Mesendoderm (in vitro differentiated cells): ENCODE data around the gene GPR17.

Experiments used
- DNase-seq: peaks from one replicate; pipeline ENCODE4 v3.0.0; 2013
- H2AK5ac ChIP-seq: 2 replicates; pipeline ENCODE4 v1.6.1; 2013; ENCODE audit warnings: low read length, inconsistent platforms
- H2BK120ac ChIP-seq: 2 replicates; pipeline ENCODE4 v1.6.1; 2013; ENCODE audit warnings: low read depth, mild to moderate bottlenecking, low read length, moderate library complexity, mixed read lengths
- H2BK15ac ChIP-seq: replicated peaks from 2 replicates; pipeline ENCODE4 v1.6.1; 2013; ENCODE audit warnings: low read depth, mild to moderate bottlenecking, moderate library complexity
- H2BK5ac ChIP-seq: 2 replicates; pipeline ENCODE4 v1.6.1; 2013; ENCODE audit warnings: low read length, inconsistent platforms
- H3K18ac ChIP-seq: 2 replicates; pipeline ENCODE4 v1.6.1; 2013; ENCODE audit warnings: mild to moderate bottlenecking, low read length, mixed read lengths
- H3K23ac ChIP-seq: one replicate; pipeline ENCODE4 v1.6.1; 2013; ENCODE audit warnings: low read length
- H3K27ac ChIP-seq: 2 replicates; pipeline ENCODE4 v1.5.1; 2013; ENCODE audit warnings: low read depth, mild to moderate bottlenecking, inconsistent platforms, low read length, moderate library complexity
- H3K27me3 ChIP-seq: 2 replicates; pipeline ENCODE4 v1.6.1; 2013; ENCODE audit warnings: low read length, control low read depth, mild to moderate bottlenecking, inconsistent platforms; ENCODE audit not compliant: insufficient read depth, poor library complexity
- H3K36me3 ChIP-seq: 2 replicates; pipeline ENCODE4 v1.6.1; 2013; ENCODE audit warnings: low read length, inconsistent platforms; ENCODE audit not compliant: control insufficient read depth, insufficient read depth
- H3K4ac ChIP-seq: one replicate; pipeline ENCODE4 v1.6.1; 2013; ENCODE audit warnings: low read depth, mild to moderate bottlenecking, low read length, moderate library complexity
- H3K4me1 ChIP-seq: 2 replicates; pipeline ENCODE4 v1.6.1; 2013; ENCODE audit warnings: low read depth, low read length, inconsistent platforms; ENCODE audit not compliant: control insufficient read depth
- H3K4me2 ChIP-seq: 2 replicates; pipeline ENCODE4 v1.6.1; 2013; ENCODE audit warnings: low read length
- H3K4me3 ChIP-seq: 2 replicates; pipeline ENCODE4 v1.5.1; 2013; ENCODE audit warnings: mild to moderate bottlenecking, low read length
- H3K56ac ChIP-seq: one replicate; pipeline ENCODE4 v1.6.1; 2013; ENCODE audit warnings: low read length
- H3K79me1 ChIP-seq: 2 replicates; pipeline ENCODE4 v1.6.1; 2013; ENCODE audit warnings: low read length, inconsistent platforms
- H3K79me2 ChIP-seq: 2 replicates; pipeline ENCODE4 v1.6.1; 2013; ENCODE audit warnings: mild to moderate bottlenecking, low read length; ENCODE audit not compliant: control insufficient read depth, insufficient read depth
- H3K9ac ChIP-seq: 2 replicates; pipeline ENCODE4 v1.6.1; 2013; ENCODE audit warnings: low read length, inconsistent platforms
- H4K5ac ChIP-seq: one replicate; pipeline ENCODE4 v1.6.1; 2013; ENCODE audit warnings: low read length
- H4K8ac ChIP-seq: one replicate; pipeline ENCODE4 v1.6.1; 2013; ENCODE audit warnings: low read depth, mild to moderate bottlenecking, control low read depth, low read length, moderate library complexity
- WGBS: extraction: QIAGEN DNeasy Blood & Tissue Kit; methylation state at CpG from one replicate; pipeline ENCODE4 v1.1.7; 2013; ENCODE audit warnings: low lambda C conversion rate, missing lambda C conversion rate; ENCODE audit not compliant: insufficient coverage; ENCODE audit errors: extremely low coverage; 5-methylcytosine and 5-hydroxymethylcytosine counted together

GPR17 gene

DNA sequence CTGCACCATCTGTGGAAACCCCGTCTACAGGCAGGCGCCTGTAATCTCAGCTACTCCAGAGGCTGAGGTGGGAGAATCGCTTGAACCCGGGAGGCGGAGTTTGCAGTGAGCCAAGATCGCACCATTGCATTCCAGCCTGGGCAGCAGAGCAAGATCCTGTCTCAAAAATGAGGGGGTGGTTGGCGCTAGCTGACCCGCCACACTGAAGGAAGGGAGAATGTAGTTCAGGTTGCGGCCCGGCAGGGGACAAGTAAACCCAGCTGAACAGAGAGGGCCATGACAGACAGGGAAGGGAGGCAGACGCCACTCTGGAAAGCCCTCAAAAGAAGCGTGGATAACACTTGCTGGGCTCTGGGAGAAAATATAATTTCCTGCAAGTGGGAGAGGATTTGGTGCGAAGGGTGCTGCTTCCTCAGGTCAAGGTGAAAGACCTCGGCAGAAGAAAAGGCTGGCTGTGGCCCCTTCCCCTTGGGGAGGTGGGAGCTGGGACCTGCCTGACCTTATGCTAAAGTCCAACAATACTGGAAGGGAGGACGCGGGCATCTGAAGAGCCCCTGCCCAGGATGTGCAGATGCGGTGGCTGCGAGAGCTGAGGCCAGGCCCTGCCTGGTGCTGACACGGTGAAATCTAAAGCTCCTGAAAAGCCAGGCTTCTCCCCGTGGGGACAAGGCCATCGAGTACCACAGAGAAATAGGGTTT, 51.7 kb downstream of the GPR17 start:
- Histone ChIP-seq H3K79me1 (no peaks in the 10 kb centered on the region), H3K4ac (no peak overlapping the region), H3K4me3 (no peak overlapping the region), H2BK120ac (no peak overlapping the region), H3K27me3 (no peaks in the 10 kb centered on the region), H2BK5ac (no peak overlapping the region), H3K23ac (no peak overlapping the region), H4K5ac (no peak overlapping the region), H2BK15ac (no peak overlapping the region), H3K36me3 (no peaks in the 10 kb centered on the region), H3K9ac (no peak overlapping the region), H3K4me1 (peaks cover 2% of the 10 kb centered on the region), H2AK5ac (no peak overlapping the region), H3K27ac (no peak overlapping the region), H3K4me2 (no peak overlapping the region), H4K8ac (no peak overlapping the region), H3K56ac (no peak overlapping the region), H3K18ac (no peak overlapping the region), H3K79me2 (no peaks in the 10 kb centered on the region)
- DNase-seq, result no peak
- no CpG with 5 or more reads among the region's 21 CpGs for WGBS

DNA sequence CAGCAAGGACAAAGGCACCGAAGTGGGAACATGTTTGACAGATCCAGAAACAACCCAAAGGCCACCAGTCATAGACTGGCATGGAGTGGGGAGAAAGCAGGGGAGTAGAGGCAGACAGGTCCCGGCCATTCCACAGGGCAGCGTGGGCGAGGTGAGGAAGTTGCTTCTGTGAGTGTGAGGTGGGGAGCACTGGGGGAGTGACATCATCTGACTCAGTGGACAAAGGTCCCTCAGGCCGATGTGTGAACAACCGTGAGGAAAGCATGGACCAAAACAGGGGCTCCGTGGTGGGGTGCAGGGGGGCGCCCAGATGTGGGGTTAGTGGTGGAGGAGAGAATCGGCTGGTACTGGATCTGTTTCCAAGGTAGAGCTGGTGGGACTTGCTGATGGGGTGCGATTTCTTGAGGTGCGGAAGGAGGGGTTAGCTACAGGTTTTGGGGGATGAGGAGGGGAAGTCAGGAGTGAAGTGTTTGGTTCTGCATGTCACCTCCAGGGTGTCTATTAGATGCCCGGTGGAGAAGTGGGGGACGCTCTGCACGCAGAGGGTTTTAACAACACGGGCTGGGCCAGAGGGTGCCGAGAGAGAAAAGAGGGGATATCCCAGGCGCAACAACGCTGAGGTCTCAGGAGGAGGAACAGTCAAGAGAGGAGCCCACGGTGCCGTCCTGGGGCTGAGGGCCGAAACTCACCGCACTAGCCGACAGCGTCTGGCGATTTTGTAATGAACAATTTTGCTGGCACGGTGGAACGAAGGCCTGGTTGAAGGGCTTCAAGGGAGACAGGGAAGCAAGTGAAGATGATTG, 52.8 kb downstream of the GPR17 start:
- no peak overlapping the region for H3K9ac ChIP-seq
- H3K4me2 ChIP-seq, result no peak overlapping the region
- H3K23ac ChIP-seq, result no peak overlapping the region
- peaks cover 4% of the 10 kb centered on the region for H3K79me1 ChIP-seq
- no peak overlapping the region for H3K56ac ChIP-seq
- H3K18ac ChIP-seq, result no peak overlapping the region
- WGBS, result no CpG with 5 or more reads among the region's 27 CpGs
- H3K4me1 ChIP-seq, result peaks cover 2% of the 10 kb centered on the region
- no peak overlapping the region for H2BK5ac ChIP-seq
- H3K27me3 ChIP-seq, result no peaks in the 10 kb centered on the region
- DNase-seq, result no peak
- H4K8ac ChIP-seq, result no peak overlapping the region
- no peaks in the 10 kb centered on the region for H3K36me3 ChIP-seq
- no peak overlapping the region for H2AK5ac ChIP-seq
- no peak overlapping the region for H3K27ac ChIP-seq
- H3K4ac ChIP-seq, result no peak overlapping the region
- peaks cover 2% of the 10 kb centered on the region for H3K79me2 ChIP-seq
- H3K4me3 ChIP-seq, result no peak overlapping the region
- H2BK15ac ChIP-seq, result no peak overlapping the region
- no peak overlapping the region for H4K5ac ChIP-seq
- H2BK120ac ChIP-seq, result no peak overlapping the region

DNA sequence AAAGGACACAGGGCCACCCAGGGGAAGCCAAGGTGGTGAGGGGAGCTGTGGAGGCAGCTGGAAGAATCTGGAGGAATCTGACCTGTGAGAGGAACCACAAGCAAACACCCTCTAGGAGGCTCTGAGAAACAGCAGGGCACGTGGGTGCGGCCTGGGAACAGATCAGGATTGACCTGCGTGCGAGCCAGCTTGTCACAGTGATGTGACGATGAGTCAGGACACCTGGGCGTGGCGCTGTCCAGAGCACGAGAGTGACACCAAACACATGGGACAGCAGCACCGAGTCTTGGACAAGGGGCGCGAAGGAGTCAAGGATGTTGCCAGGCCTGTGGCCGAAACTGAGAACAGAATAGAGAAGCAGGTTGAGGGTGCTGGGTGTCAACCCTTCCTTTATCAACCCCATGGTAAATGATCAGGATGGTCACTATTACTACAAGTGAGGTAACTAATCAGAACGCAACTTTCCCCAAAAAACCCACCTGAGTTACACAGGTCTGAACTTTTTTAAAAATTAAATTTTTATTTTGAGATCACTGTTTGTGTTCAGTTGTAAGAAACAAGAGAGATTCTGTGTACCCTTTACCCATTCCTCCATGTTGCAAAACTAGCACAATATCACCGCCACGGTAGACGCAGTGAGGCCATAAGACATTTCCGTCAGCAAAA, 54.7 kb downstream of the GPR17 start:
- H3K56ac ChIP-seq, result peak overlapping the region; percentile 94
- no peak overlapping the region for H2BK15ac ChIP-seq
- H3K27ac ChIP-seq, result peak overlapping the region; percentile 58
- H3K23ac ChIP-seq, result no peak overlapping the region
- H3K79me2 ChIP-seq, result peaks cover 2% of the 10 kb centered on the region
- no peaks in the 10 kb centered on the region for H3K27me3 ChIP-seq
- no peak overlapping the region for H2BK5ac ChIP-seq
- no peaks in the 10 kb centered on the region for H3K36me3 ChIP-seq
- H4K8ac ChIP-seq, result no peak overlapping the region
- WGBS, result no CpG with 5 or more reads among the region's 17 CpGs
- H3K4ac ChIP-seq, result no peak overlapping the region
- H3K18ac ChIP-seq, result no peak overlapping the region
- no peak overlapping the region for H2AK5ac ChIP-seq
- DNase-seq, result peak; percentile 94
- peak overlapping the region; percentile 77 for H3K9ac ChIP-seq
- peak overlapping the region; percentile 95 for H3K4me2 ChIP-seq
- no peak overlapping the region for H2BK120ac ChIP-seq
- peak overlapping the region; percentile 58 for H3K4me3 ChIP-seq
- H4K5ac ChIP-seq, result no peak overlapping the region
- H3K79me1 ChIP-seq, result peaks cover 6% of the 10 kb centered on the region
- H3K4me1 ChIP-seq, result peaks cover 2% of the 10 kb centered on the region

DNA sequence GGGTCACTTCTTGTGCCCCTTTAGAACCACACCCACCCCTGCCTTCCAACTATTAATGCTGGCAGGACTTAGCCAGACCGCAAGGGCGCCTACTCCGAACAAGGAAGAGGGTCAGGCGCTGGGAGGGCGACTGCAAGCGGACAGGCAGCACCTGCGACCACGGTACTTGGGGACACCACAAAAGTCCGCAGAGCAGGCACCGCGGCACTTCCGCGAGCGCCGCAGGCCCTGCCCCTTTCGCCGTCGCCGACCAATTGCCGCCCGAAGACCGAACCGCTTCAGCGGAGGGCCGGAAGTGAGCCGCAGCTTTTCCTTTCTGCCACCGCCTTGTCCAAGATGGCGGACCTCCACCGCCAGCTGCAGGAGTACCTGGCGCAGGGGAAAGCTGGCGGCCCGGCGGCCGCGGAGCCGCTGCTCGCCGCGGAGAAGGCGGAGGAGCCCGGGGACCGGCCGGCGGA, 55.3 kb downstream of the GPR17 start, which contains the start of gene SFT2D3:
Gene SFT2D3, plus strand, starts transcription at position 305 of the 458 bp plus-strand sequence. Its CDS starts 32 bp downstream, at position 337.
- H4K5ac ChIP-seq, result no peak within 1 kb of the TSS
- no peak within 1 kb of the TSS for H2AK5ac ChIP-seq
- H3K4ac ChIP-seq, result peak within 1 kb of the TSS; percentile 17
- peak within 1 kb of the TSS; percentile 90 for H3K27ac ChIP-seq
- DNase-seq, result peak; percentile 97
- no CpG with 5 or more reads among the region's 44 CpGs for WGBS
- peak within 1 kb of the TSS; percentile 98 for H3K56ac ChIP-seq
- H3K4me1 ChIP-seq, result peaks cover 2% of the 10 kb centered on the region
- peak within 1 kb of the TSS; percentile 95 for H3K4me2 ChIP-seq
- peak within 1 kb of the TSS; percentile 95 for H3K9ac ChIP-seq
- H3K27me3 ChIP-seq, result no peaks in the 10 kb centered on the region
- H3K79me1 ChIP-seq, result peaks cover 6% of the 10 kb centered on the region
- H4K8ac ChIP-seq, result no peak within 1 kb of the TSS
- peak within 1 kb of the TSS; percentile 88 for H2BK5ac ChIP-seq
- no peaks in the 10 kb centered on the region for H3K36me3 ChIP-seq
- no peak within 1 kb of the TSS for H2BK120ac ChIP-seq
- peak within 1 kb of the TSS; percentile 69 for H3K4me3 ChIP-seq
- H3K79me2 ChIP-seq, result peaks cover 2% of the 10 kb centered on the region
- no peak within 1 kb of the TSS for H2BK15ac ChIP-seq
- H3K23ac ChIP-seq, result peak within 1 kb of the TSS; percentile 94
- peak within 1 kb of the TSS; percentile 70 for H3K18ac ChIP-seq

DNA sequence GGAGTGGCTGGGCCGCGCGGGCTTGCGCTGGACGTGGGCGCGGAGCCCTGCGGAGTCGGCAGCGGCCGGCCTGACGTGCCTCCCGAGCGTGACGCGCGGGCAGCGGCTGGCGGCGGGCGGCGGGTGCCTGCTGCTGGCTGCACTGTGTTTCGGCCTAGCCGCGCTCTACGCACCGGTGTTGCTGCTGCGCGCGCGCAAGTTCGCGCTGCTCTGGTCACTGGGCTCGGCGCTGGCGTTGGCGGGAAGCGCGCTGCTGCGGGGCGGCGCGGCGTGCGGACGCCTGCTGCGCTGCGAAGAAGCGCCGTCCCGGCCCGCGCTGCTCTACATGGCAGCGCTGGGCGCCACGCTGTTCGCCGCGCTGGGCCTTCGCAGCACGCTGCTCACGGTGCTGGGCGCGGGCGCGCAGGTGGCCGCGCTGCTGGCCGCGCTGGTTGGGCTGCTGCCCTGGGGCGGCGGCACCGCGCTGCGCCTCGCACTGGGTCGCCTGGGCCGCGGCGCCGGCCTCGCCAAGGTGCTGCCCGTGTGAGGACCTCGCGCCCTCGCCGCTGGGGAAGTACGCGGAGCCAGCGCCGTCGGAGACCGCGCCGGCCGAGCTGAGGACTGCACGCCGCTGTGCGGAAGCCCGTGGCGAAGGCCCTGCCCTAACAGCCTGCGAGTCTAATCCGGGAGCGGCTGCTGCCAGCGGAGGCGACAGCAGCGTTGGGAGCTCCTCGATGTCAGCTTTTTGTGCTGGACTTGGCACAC, 55.9 kb downstream of the GPR17 start:
- Histone ChIP-seq H3K4ac (peak overlapping the region; percentile 17), H3K4me1 (peaks cover 2% of the 10 kb centered on the region), H4K8ac (no peak overlapping the region), H3K56ac (peak overlapping the region; percentile 98), H2AK5ac (no peak overlapping the region), H3K23ac (peak overlapping the region; percentile 94), H3K79me1 (peaks cover 6% of the 10 kb centered on the region), H3K9ac (peak overlapping the region; percentile 95), H4K5ac (no peak overlapping the region), H3K27ac (peak overlapping the region; percentile 90), H2BK15ac (no peak overlapping the region), H3K36me3 (no peaks in the 10 kb centered on the region), H3K4me3 (peak overlapping the region; percentile 69), H2BK5ac (peak overlapping the region; percentile 88), H3K79me2 (peaks cover 2% of the 10 kb centered on the region), H3K27me3 (no peaks in the 10 kb centered on the region), H2BK120ac (no peak overlapping the region), H3K4me2 (peak overlapping the region; percentile 51), H3K18ac (peak overlapping the region; percentile 70)
- WGBS, result no CpG with 5 or more reads among the region's 108 CpGs
- DNase-seq, result peak; percentile 91
